HepG2 (cell line): ENCODE measurements around the gene MMUT. TPM values are rescaled to one million over a fixed set of nuclear protein-coding genes. Genes with fewer than 3 reads are reported as not detected.

ENCODE experiments used
- ARNT2 ChIP-seq: sonication (generic); formaldehyde crosslinking; IDR thresholded peaks from 2 replicates; pipeline ENCODE4 v1.8.0; 2022; ENCODE audit warnings: mild to moderate bottlenecking, low read depth, missing genetic modification reagents, moderate library complexity
- FOXK1 ChIP-seq: sonication (generic); formaldehyde crosslinking; IDR thresholded peaks from 2 replicates; pipeline ENCODE4 v1.4.0; 2020; ENCODE audit warnings: low read depth, missing genetic modification reagents, borderline replicate concordance
- GTF2F1 ChIP-seq: fragments of 150-350 bp; IDR thresholded peaks from 2 replicates; pipeline ENCODE4 v1.6.1; 2014; ENCODE audit warnings: low read length
- MAF1 ChIP-seq: sonication (generic); formaldehyde crosslinking; IDR thresholded peaks from 2 replicates; pipeline ENCODE4 v1.5.0; 2020; ENCODE audit warnings: missing genetic modification reagents, borderline replicate concordance
- YEATS4 ChIP-seq: sonication (generic); formaldehyde crosslinking; IDR thresholded peaks from 2 replicates; pipeline ENCODE4 v1.4.0; 2020; ENCODE audit warnings: missing genetic modification reagents, borderline replicate concordance
- ZNF33A ChIP-seq: sonication (generic); formaldehyde crosslinking; IDR thresholded peaks from 2 replicates; pipeline ENCODE4 v1.5.1; 2020; ENCODE audit warnings: missing genetic modification reagents, mild to moderate bottlenecking, moderate library complexity, borderline replicate concordance
- ZNF446 ChIP-seq: sonication (generic); formaldehyde crosslinking; IDR thresholded peaks from 2 replicates; pipeline ENCODE4 v1.5.0; 2020; ENCODE audit warnings: mild to moderate bottlenecking, missing genetic modification reagents
- ZNF451 ChIP-seq: sonication (generic); formaldehyde crosslinking; IDR thresholded peaks from 2 replicates; pipeline ENCODE4 v1.5.0; 2020; ENCODE audit warnings: mild to moderate bottlenecking, missing genetic modification reagents
- polyA plus RNA-seq, 8 experiments: library from polyadenylated mRNA; depleted of rRNA in 3 of 8; stranded (reverse) in 7 of 8; unstranded in 1 of 8; fragments of >200 nt; fragmentation: Illumina TruSeq in 4 of 8; extraction: Trizol in 4 of 8; gene quantifications; 2 replicates each; pipeline versions ENCODE4 v1.2.1 to v1.2.3, GENCODE V29; 2011 to 2016; ENCODE audit warnings: low read depth in 4 of 8, missing spikeins in 1 of 8, mixed read lengths in 1 of 8; ENCODE audit not compliant: insufficient read depth in 1 of 8
- total RNA-seq, 5 experiments: library from RNA; depleted of rRNA; stranded (reverse); fragments of >200 nt; fragmentation: Illumina TruSeq; extraction: Trizol; gene quantifications; 2 replicates each; pipeline ENCODE4 v1.2.3, GENCODE V29; 2016; ENCODE audit warnings: low read depth in 1 of 5
- TF ChIP-seq, protein P1 (sequence below): sonication (generic); formaldehyde crosslinking; IDR thresholded peaks from 2 replicates; pipeline ENCODE4 v1.4.0; 2020; ENCODE audit warnings: missing genetic modification reagents
- TF ChIP-seq, protein P2 (sequence below): IDR thresholded peaks from 2 replicates; pipeline ENCODE4 v1.6.1; 2016; ENCODE audit warnings: low read depth, missing genetic modification reagents, missing compliant biosample characterization
- TF ChIP-seq, protein P3 (sequence below): sonication (generic); formaldehyde crosslinking; conservative IDR thresholded peaks from 2 replicates; pipeline ENCODE4 v1.4.0; 2020; ENCODE audit warnings: missing genetic modification reagents
- TF ChIP-seq, protein P4 (sequence below): sonication (generic); formaldehyde crosslinking; IDR thresholded peaks from 2 replicates; pipeline ENCODE4 v1.4.0; 2020; ENCODE audit warnings: missing genetic modification reagents

MMUT gene
- total and polyA plus RNA-seq, 2 of the 13 experiments (the other 11 are each of a cell fraction or from before 2014, with no cell fraction given) = 16.1 to 20.5 TPM

DNA sequence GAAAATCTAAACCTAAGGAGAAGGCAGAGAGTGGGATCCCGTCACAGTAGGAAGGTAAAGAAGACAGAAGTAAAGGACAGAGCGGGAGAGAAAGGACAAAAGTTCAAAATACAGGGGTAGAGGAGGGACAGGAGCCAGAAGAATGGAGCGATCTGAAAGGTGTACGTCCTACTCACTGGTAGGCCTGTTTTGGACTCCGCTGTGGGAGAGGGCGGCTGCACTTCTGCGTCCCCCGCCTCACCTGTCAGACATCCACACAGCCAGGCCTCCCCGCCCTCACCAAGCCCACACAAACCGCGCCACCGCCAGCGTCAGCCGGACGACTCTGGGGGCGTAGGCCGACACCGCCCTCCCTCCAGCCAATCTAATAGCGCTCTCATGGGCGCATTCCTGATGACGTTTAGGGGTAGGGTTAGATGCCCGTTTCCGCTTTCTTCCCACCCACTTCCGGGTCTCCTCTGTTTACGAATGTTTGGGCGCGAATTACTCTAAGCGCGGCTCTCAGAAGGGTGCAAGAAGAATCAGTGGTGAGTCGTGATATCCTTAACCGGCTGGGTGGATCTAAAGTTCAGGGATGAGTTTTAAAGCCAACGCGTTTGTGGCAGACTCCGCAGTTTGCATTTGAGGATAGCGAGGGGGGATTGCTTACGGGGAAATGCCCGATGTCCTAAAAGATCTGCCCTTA is at the start of gene MMUT, which contains the start of gene CENPQ (continued):
- TF ChIP-seq, protein P1, sequence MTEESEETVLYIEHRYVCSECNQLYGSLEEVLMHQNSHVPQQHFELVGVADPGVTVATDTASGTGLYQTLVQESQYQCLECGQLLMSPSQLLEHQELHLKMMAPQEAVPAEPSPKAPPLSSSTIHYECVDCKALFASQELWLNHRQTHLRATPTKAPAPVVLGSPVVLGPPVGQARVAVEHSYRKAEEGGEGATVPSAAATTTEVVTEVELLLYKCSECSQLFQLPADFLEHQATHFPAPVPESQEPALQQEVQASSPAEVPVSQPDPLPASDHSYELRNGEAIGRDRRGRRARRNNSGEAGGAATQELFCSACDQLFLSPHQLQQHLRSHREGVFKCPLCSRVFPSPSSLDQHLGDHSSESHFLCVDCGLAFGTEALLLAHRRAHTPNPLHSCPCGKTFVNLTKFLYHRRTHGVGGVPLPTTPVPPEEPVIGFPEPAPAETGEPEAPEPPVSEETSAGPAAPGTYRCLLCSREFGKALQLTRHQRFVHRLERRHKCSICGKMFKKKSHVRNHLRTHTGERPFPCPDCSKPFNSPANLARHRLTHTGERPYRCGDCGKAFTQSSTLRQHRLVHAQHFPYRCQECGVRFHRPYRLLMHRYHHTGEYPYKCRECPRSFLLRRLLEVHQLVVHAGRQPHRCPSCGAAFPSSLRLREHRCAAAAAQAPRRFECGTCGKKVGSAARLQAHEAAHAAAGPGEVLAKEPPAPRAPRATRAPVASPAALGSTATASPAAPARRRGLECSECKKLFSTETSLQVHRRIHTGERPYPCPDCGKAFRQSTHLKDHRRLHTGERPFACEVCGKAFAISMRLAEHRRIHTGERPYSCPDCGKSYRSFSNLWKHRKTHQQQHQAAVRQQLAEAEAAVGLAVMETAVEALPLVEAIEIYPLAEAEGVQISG (CRISPR knock-in tag) = peak; percentile 95
- TF ChIP-seq, protein P2, sequence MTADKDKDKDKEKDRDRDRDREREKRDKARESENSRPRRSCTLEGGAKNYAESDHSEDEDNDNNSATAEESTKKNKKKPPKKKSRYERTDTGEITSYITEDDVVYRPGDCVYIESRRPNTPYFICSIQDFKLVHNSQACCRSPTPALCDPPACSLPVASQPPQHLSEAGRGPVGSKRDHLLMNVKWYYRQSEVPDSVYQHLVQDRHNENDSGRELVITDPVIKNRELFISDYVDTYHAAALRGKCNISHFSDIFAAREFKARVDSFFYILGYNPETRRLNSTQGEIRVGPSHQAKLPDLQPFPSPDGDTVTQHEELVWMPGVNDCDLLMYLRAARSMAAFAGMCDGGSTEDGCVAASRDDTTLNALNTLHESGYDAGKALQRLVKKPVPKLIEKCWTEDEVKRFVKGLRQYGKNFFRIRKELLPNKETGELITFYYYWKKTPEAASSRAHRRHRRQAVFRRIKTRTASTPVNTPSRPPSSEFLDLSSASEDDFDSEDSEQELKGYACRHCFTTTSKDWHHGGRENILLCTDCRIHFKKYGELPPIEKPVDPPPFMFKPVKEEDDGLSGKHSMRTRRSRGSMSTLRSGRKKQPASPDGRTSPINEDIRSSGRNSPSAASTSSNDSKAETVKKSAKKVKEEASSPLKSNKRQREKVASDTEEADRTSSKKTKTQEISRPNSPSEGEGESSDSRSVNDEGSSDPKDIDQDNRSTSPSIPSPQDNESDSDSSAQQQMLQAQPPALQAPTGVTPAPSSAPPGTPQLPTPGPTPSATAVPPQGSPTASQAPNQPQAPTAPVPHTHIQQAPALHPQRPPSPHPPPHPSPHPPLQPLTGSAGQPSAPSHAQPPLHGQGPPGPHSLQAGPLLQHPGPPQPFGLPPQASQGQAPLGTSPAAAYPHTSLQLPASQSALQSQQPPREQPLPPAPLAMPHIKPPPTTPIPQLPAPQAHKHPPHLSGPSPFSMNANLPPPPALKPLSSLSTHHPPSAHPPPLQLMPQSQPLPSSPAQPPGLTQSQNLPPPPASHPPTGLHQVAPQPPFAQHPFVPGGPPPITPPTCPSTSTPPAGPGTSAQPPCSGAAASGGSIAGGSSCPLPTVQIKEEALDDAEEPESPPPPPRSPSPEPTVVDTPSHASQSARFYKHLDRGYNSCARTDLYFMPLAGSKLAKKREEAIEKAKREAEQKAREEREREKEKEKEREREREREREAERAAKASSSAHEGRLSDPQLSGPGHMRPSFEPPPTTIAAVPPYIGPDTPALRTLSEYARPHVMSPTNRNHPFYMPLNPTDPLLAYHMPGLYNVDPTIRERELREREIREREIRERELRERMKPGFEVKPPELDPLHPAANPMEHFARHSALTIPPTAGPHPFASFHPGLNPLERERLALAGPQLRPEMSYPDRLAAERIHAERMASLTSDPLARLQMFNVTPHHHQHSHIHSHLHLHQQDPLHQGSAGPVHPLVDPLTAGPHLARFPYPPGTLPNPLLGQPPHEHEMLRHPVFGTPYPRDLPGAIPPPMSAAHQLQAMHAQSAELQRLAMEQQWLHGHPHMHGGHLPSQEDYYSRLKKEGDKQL (CRISPR knock-in tag) = no peak; the same call in 1 of the 2 replicates
- TF ChIP-seq GTF2F1 = 0 out of 2 replicates have a peak, but pooled peaks have one; percentile 17
- TF ChIP-seq, protein P3, sequence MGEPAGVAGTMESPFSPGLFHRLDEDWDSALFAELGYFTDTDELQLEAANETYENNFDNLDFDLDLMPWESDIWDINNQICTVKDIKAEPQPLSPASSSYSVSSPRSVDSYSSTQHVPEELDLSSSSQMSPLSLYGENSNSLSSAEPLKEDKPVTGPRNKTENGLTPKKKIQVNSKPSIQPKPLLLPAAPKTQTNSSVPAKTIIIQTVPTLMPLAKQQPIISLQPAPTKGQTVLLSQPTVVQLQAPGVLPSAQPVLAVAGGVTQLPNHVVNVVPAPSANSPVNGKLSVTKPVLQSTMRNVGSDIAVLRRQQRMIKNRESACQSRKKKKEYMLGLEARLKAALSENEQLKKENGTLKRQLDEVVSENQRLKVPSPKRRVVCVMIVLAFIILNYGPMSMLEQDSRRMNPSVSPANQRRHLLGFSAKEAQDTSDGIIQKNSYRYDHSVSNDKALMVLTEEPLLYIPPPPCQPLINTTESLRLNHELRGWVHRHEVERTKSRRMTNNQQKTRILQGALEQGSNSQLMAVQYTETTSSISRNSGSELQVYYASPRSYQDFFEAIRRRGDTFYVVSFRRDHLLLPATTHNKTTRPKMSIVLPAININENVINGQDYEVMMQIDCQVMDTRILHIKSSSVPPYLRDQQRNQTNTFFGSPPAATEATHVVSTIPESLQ (CRISPR knock-in tag) = no peak
- TF ChIP-seq FOXK1 (CRISPR knock-in tag) = peak; percentile 99
- TF ChIP-seq ZNF33A (CRISPR knock-in tag) = peak; percentile 6; the same call in 1 of the 2 replicates
- 0 out of 2 replicates have a peak, but pooled peaks have one; percentile 62 for TF ChIP-seq ZNF446 (CRISPR knock-in tag)
- TF ChIP-seq, protein P4, sequence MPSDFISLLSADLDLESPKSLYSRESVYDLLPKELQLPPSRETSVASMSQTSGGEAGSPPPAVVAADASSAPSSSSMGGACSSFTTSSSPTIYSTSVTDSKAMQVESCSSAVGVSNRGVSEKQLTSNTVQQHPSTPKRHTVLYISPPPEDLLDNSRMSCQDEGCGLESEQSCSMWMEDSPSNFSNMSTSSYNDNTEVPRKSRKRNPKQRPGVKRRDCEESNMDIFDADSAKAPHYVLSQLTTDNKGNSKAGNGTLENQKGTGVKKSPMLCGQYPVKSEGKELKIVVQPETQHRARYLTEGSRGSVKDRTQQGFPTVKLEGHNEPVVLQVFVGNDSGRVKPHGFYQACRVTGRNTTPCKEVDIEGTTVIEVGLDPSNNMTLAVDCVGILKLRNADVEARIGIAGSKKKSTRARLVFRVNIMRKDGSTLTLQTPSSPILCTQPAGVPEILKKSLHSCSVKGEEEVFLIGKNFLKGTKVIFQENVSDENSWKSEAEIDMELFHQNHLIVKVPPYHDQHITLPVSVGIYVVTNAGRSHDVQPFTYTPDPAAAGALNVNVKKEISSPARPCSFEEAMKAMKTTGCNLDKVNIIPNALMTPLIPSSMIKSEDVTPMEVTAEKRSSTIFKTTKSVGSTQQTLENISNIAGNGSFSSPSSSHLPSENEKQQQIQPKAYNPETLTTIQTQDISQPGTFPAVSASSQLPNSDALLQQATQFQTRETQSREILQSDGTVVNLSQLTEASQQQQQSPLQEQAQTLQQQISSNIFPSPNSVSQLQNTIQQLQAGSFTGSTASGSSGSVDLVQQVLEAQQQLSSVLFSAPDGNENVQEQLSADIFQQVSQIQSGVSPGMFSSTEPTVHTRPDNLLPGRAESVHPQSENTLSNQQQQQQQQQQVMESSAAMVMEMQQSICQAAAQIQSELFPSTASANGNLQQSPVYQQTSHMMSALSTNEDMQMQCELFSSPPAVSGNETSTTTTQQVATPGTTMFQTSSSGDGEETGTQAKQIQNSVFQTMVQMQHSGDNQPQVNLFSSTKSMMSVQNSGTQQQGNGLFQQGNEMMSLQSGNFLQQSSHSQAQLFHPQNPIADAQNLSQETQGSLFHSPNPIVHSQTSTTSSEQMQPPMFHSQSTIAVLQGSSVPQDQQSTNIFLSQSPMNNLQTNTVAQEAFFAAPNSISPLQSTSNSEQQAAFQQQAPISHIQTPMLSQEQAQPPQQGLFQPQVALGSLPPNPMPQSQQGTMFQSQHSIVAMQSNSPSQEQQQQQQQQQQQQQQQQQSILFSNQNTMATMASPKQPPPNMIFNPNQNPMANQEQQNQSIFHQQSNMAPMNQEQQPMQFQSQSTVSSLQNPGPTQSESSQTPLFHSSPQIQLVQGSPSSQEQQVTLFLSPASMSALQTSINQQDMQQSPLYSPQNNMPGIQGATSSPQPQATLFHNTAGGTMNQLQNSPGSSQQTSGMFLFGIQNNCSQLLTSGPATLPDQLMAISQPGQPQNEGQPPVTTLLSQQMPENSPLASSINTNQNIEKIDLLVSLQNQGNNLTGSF (CRISPR knock-in tag) = no peak
- peak; percentile 33; the same call in 1 of the 2 replicates for TF ChIP-seq ARNT2 (CRISPR knock-in tag)
- peak; percentile 95; the same call in 1 of the 2 replicates for TF ChIP-seq YEATS4
- no peak; the same call in 1 of the 2 replicates for TF ChIP-seq ZNF451 (CRISPR knock-in tag)
- TF ChIP-seq MAF1 (CRISPR knock-in tag) = 0 out of 2 replicates have a peak, but pooled peaks have one; percentile 18
